Effector CD8-positive, alpha-beta T cell (primary cell): ENCODE results near the gene INTS4.
A peak's percentile ranks its signal among the peaks of the same experiment; 100 is the strongest.
"Not testable (repeated sequence)": the region's sequence is repeated elsewhere in the genome, so short reads cannot be mapped to it uniquely, and the experiment has no call there.

Experiments
- DNase-seq: peaks from one replicate; lab custom pipeline; 2025; lab: John Stamatoyannopoulos, UW

The INTS4 gene

DNA sequence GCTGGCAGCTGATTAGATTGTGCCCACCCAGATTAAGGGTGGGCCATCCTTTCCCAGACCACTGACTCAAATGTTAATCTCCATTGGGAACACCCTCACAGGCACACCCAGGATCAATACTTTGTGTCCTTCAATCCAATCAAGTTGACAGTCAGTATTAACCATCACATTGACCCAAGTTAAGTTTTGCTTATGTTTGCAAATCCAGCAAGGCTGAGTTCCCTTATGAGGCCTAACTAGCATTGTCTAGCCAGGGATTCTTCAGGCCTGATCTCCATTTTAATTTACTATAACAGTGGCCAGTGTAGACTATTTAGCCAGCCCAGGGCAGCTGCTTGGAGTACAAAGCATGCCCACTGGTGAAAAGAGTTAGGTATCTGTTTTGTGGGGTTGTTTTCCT, 30.9 kb upstream of the INTS4 start:
- DNase-seq, result no peak

DNA sequence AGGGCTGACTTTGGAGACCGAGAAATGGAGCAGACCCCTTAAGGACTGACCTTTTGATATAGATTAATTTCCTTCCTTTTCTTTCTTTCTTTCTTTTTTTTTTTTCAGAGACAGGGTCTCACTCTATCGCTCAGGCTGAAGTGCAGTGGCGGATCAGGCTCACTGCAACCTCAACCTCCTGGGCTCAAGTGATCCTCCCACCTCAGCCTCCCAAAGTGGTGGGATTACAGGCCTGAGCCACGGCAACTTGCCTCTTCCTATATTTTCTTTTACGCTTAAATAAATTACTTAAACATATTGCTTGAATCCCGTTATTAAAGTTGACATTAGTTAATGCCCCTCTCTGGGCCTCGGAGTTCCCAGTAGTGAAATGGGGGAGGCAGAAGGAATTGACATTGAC, 29.0 kb upstream of the INTS4 start:
- no peak for DNase-seq

DNA sequence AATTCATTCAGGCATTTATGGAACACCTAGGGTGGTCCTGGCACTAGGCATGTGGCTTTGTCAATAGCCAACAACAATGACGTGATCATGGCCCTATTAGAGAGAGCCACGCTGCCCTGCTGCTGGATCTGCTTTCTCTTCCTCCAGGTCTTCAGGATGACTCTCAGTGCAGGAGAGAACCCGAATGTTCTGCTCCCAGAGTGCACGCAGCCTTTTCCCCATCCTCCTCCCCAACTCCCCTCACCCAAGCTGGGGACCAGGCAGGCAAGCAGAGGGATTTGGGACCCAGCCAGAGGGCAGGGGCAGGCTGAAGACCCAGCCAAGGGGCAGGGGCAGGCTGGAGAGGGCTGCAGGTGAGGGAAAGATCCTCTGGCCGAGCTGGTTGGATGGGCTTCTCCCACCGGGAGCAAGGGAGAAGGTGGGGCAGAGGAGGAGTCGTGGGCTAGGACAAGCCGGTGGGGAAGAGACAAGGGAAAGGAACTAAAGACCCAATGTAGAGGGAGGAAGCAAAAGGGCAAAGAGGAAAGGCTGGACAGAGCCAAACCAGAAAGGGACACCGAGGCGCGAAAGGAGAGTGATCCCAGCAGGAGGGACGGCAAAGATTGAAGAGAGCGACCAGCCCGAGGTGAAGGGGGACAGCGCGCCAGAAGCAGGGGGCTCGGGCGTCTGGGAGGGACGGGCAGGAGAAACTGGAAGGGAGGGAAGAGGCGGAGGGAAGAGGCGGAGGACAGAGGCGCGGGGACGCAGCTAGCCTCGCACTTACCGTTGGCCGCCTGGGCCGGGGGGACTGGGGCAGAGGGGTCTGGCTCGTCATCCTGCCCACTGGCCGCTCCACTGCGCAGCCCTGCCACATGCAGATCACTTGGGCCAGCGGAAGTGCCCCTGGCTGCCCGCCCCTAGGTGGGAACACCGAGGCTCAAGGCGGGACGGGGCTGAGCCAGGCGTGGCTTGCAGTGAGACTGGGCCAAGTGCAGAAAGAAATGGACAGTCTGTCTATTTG, 28.2 kb upstream of the INTS4 start, which contains the start of gene KCTD14:
Gene KCTD14, minus strand, starts transcription at position 880 of the 1,000 bp plus-strand sequence. Its CDS starts 27 bp downstream, at position 853.
- no peak for DNase-seq

DNA sequence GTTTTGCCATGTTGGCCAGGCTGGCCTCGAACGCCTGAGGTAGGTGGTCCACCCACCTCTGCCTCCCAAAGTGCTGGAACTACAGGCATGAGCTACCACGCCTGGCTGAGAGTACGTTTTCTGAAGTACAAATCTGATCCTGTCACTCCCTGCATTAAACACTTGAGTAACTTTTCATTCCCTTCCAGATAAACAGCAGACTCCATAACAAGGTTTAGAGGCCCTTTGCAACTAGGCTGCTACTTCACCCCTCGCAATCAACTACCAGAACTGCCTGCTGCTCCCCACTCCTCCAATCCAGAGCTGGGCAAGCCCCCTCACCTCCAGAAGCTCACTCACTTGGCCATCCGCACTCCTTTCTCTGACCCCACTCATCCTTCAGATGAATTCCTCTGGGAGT, 27.1 kb upstream of the INTS4 start:
- DNase-seq, result no peak

DNA sequence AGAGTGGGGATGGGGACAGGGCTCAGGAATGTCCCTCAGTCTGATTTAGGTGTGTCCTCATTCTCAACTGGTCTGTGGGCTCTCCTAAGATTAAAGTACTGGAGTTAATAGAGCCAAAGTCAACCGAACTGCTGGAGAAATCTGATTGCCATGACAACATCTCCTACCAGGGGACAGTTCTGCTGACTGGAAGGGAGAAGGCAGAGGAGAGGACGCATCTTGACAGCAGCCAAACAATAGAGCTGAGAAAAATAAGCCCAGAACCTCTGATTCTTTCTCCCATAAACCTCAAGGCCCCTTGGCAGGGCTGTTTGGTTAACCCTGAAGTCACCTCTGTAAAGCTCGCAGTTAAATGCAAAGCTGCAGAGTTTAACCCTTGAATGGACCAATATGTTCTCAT, 25.8 kb upstream of the INTS4 start:
- DNase-seq, result no peak

DNA sequence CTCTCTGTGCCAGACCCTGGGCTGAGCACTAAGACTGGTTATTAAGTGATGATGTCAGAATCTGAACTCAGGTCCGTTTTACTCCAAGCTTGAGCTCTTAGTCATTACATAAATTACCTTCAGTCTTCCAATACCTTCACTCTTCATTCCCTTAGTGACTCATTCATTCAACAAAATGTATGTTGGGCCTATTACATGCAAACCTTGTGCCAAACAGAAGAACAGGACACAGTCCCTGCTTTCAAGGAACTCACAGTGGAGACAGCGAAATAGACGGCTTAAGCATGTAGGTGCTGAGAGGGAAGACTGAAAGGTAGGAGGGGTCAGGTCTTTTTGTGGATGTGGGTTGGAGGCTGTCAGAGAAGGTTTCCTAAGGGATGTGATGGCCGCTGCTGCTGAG, 25.3 kb upstream of the INTS4 start:
- DNase-seq, result no peak

DNA sequence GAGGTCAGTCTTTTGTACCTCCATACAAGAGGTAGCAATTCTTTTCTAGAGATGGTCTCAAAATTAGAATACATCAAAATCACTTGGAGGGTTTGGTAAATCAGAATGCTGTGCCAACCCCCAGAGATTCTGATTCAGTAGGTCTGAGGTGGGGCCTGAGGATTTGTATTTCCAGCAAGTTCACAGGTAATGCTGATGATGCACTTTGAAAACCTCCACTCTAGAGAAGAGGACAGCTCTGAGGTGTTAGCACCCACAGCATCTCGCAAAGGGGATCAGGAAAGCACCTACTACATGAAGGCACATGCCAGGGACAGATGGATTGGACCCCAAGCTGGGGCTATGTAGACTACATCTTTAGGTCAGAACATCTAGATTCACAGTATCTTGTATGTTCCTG, 21.4 kb upstream of the INTS4 start:
- no peak for DNase-seq

DNA sequence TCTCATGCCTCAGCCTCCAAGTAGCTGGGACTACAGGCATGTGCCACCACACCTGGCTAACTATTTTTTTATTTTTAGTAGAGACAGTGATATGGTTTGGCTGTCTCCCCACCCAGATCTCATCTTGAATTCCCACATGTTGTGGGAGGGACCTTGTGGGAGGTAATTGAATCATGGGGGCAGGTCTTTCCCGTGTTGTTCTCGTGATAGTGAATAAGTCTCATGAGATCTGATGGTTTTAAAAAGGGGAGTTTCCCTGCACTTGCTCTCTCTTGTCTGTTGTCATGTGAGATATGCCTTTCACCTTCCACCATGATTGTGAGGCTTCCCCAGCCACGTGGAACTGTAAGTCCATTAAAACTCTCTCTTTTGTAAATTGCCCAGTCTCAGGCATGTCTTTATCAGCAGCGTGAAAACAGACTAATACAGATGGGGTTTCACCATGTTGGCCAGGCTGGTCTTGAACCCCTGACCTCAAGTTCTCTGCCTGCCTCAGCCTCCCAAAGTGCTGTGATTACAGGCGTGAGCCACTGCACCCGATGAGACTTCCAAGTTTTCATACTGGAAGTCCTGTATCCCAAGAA, 20.6 kb upstream of the INTS4 start:
- not testable (repeated sequence) for DNase-seq

DNA sequence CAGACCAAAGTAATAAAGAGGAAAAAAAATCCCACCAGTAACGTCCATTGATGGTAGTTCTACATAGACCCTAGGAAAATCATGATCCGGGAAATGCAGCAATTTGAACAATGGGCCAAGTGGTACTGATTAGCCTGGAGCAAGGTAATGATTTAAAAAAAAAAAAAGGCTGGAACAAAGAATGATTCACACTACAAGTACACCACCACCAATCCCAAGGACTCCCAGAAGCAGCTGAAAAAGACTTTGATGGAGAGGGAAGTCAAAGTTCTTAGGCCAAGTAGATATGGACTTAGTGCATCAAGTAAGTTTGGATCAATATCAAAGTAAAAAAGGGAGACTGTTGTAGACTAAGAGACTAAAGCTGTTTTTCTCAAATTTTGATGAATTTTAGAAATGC, 16.8 kb upstream of the INTS4 start:
- no peak for DNase-seq

DNA sequence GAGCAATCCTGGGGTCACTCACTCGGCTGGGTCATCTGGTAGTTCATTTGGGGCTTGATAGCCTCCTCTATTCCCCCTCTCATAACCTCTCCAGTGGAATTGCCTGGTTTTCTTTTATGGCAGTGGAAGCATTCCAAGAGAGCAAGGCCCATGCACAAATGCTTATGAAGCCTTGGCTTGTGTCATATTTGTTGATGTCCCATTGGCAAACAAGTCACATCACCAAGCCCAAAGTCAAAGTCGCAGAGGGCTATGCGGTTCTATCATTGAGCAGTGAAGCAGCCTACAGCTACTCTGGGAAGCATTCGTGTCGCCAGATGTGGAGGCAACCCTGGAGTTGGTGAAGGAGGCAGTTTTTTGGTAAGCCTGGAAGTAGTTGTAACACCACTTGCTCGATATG, 16.3 kb upstream of the INTS4 start:
- DNase-seq, result no peak

DNA sequence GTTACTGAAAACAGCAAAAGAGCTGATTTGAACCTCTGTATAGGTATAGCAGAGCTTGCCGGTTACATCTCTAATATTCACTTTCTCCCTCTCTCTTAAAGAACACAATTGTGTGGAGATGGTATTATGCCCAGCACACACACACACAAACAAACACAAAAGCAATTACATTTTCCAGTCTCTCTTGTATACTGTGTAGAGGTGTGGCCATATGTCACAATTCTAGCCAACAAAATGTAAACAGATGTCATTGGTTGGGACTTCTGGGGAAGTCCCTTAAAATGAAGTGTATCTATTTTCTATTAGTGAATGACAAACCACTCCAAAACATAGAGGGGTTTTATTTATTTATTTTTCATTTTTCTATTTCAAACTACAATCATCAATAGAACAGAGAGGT, 15.8 kb upstream of the INTS4 start:
- no peak for DNase-seq

DNA sequence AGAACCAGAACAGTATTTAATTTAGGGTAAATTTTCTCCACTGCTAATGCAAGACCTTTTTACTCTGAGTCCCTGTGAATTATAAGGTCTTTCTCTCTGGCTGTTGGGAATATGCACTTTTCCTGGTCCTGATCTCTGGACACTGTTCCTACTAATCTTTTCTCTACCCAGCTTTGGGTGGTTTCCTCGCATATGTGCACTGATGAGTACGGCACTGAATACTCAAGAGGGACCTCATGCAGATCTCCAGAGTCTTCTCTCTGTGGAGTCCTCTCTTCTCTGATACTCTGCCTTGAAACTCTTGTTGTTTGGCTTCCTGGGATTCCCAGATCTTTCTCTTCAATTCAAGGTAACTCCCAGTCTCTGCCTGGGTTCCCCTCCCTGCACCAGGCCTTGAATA, 14.6 kb upstream of the INTS4 start:
- no peak for DNase-seq

DNA sequence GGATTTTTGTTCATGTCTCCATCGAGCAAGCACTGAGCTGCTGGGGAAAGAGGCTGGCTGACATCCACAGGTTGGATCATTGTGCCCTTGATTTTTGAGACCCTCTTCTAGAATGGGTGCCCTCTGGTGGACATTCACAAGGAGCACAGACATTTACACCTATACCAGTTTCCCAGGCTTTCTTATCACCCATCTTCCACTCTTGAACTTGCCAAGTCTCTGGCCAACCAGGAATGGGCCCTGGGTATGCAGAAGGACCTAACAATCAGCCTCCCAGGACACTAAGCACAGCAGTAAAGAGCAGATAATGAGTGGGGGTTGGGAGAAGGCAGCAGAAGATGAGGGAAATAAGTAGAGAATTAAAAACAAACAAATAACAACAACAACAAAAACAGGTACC, 5.7 kb upstream of the INTS4 start:
- peak; percentile 2 for DNase-seq

DNA sequence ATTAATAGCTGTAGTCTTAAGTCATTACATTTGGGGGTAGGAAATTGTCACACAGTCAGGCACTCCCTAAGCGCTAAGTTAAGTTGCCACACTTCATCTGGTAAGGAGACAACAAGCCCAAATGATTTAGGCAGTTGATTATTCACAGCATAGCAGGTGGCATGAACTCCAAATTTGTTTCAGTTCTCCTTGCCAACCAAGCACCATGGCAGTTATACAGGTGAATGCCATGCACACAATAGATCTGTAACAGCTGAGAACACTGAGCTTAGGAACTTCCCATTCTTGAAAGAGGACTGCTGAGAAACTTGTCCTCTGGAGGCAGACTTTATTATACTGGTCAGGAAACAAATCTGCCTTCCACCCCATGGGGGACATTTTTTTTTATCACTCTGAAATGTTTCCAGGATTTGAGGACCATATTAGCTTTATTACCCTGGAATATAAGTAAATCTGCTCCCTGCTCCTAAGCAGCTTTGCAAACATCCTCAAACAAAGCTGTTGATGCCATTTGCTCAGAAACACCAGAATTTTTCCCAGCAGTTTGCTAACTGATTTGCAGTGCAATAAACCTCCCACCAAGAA, 5.1 kb upstream of the INTS4 start:
- no peak for DNase-seq

DNA sequence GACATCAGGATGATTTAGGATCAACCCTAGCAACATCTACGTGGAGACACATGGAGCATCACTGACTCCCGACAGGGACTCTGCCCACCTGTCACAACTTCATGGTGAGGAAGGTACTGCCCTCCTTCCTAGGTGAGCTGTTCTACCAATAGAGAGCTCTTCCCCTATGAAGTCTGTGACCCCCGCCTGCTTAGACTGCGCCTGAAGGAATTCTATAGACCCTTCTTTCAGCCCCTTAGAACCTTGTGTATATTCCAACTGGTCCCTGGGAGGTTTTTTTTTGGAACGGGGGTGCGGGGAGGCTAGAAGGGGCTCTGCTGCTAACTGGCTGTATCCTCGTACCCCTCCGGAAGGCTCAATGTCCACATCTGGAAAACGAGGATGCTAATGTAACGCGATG, 566 bp downstream of the INTS4 start:
- no peak for DNase-seq

DNA sequence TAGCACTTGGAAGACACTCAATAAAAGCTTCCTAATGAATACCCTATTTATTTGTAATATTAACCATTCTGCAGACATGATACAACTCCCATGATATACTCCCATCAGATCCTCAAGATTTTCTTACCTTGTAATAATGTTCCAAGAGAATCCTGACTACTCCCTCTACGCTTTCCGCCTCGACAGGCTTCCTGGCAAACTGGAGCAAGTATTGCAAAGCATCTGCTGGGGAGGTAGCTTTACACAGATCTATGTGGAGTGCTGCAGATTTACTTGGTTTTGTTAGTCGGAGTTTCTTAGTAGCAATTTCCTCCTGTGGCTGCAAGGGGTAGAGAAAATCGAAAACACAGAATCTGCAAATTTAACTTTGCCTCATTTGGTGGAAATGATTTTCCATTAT, 3.5 kb downstream of the INTS4 start:
- DNase-seq, result no peak

DNA sequence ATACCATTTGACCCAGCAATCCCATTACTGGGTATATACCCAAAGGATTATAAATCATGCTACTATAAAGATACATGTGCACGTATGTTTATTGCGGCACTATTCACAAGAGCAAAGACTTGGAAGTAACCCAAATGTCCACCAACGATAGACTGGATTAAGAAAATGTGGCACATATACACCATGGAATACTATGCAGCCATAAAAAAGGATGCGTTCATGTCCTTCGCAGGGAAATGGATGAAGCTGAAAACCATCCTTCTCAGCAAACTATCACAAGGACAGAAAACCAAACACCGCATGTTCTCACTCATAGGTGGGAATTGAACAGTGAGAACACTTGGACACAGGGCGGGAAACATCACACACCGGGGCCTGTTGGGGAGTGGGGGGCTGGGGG, 8.0 kb downstream of the INTS4 start:
- DNase-seq, result not testable (repeated sequence)

DNA sequence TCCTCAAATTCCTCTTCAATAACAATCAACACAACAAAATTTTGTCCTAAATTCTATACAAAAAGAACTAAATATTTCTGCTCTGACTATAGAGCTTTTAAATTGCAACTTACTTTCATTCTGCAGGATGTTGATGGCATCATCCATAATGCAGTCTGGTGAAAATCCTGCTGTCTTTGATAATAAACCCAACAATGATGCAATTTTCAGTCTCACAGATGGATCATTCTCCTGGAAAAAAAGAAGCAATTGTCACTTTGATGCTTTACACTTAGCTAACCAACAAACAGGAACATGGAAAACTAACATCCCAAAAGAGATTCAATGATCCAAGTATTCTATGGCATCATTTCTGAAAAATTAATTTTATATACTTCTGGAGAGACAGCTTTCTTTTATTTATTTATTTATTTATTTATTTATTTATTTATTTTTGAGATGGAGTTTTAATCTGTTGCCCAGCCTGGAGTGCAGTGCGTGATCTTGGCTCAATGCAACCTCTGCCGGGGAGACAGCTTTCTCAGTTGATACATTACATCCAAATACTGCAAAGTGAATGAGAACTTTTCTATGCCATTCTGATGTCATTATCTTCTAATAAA, 13.0 kb downstream of the INTS4 start:
- DNase-seq, result no peak

DNA sequence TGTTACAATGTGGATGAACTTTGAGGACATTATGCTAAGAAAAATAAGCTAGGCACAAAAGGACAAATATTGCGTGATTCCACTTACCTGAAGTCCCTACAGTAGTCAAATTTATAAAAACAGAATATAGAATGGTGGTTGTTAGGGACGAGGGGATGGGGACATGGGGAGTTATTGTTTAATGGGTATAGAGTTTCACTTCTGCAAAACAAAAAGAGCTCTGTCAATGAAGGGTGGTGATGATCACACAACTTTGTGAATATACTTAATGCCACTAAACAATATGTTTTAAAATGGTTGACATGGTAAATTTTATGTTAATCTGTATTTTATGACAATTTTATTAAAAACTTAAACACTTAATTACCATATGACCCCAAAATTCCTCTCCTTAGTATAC, 26.1 kb downstream of the INTS4 start:
- DNase-seq, result no peak

DNA sequence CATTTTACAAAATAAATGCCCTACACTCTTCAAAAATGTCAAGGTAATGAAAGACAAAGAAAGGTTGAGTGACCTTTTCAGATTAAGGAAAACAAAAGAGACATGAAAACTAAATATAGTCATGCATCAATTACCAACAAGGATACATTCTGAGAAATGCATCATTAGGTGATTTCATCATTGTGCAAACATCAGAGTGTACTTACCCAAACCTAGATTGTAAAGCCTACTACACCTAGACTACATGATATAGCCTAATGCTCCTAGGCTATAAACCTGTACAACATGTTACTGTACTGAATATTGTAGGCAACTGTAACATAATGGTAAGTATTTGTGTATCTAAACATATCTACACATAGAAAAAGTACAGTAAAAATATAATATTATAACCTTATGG, 26.7 kb downstream of the INTS4 start:
- no peak for DNase-seq

DNA sequence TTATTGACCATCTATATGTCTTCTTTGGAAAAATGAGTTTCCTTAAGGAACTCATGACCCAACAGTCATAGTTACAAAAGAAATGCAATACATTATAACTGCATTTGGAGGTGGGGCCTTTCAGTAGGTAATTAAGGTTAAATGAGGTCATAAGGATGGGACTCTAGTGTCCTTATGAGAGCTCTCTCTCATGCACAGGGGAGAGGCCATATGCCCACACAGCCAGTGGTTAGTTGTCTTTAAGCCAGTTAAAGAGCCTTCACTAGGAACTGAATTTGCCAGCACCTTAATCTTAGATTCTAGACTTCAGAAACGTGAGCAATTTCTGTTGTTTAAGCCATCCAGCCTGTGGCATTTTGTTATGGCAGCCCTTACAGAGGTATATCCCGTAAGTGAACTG, 27.3 kb downstream of the INTS4 start:
- no peak for DNase-seq

DNA sequence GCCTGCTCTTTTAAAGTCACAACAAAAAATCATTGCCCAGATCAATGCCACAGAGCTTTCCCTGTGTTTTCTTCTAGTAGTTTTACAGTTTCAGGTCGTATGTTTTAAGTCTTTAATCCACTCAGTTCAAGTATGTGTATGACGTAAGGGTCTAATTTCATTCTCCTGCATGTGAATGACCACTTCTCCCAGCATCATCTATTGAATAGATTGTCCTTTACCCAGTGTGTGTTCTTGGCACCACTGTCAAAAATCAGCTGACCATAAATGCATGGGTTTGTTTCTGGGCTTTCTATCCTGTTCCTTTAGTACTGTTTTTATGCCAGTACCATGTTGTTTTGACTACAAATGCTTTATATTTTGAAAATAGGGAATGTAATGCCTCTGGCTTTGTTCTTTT, 28.1 kb downstream of the INTS4 start:
- no peak for DNase-seq

DNA sequence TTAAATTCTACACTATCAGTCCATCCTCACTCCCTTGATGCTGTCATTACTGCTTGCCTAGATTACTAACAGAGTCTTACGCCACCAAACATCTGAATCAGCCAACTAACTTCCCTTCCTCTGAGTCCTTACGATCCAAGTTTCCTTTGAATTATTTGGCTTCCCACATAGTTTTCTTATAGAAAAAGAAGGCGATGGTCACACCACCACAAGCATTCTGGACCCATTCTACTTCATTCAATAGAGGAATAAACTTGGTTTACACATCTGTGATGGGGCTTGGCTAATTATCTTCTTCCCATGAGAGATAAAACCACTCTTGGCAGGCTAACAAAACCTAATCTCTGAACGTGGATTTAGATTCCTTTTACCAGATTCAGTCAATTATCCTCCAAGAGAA, 35.0 kb downstream of the INTS4 start:
- DNase-seq, result no peak
